LNCAP (cell line): ENCODE measurements around the gene SERPINA1.

Source experiments
- CTCF ChIP-seq: fragments of 450-650 bp; IDR thresholded peaks from 2 replicates; pipeline ENCODE4 v1.5.1; 2017; ENCODE audit warnings: mild to moderate bottlenecking

Gene SERPINA1

DNA sequence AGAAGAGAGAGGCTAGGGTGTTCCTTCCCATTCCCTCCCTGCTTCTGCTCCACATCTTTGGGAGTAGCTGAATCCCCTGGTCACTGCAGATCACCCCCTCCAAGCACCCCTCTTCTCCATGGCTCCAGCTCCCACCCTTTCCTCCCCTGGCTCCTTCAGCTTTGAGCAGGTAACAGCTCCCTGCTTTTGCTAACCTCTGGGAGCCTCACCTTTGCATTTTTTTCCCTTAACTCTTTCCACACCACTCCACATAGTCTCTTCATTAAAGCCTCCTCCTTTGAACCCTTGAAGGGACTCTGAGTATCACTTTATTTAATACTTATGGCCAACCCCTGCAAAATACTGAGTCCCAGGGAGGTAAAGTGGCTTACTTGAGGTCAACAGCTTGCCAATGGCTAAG, 39.6 kb downstream of the SERPINA1 start:
- no peak for TF ChIP-seq CTCF

DNA sequence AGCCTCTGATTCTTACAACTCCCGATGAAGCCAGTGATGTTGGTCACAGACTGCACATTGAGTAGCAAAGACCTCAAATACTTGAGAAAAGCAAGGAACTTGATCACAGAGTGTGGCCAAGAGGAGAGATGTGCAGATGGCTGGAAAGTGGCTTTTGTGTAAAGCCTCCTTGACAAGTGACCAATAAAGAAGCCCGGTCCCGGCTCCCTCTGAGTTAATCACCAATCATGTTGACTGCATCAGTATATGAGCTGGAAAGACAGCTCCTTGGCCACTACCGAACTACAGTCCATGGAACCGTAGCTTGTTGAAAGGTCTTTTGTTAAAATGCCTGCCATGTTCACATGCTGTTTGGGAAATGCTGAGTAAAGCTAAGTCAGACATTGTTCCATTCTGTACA, 41.6 kb downstream of the SERPINA1 start:
- no peak for TF ChIP-seq CTCF

- no peak for TF ChIP-seq CTCF
Measured at GRCh38 chr14:94345344-94346064, 42.9 kb downstream of the SERPINA1 start.

GRCh38 chr14:94344389-94344788, 44.0 kb downstream of the SERPINA1 start:
- TF ChIP-seq CTCF: no peak

GRCh38 chr14:94343238-94344005, 45.0 kb downstream of the SERPINA1 start:
- TF ChIP-seq CTCF: no peak

GRCh38 chr14:94342334-94342934, 46.0 kb downstream of the SERPINA1 start:
- no peak for TF ChIP-seq CTCF

DNA sequence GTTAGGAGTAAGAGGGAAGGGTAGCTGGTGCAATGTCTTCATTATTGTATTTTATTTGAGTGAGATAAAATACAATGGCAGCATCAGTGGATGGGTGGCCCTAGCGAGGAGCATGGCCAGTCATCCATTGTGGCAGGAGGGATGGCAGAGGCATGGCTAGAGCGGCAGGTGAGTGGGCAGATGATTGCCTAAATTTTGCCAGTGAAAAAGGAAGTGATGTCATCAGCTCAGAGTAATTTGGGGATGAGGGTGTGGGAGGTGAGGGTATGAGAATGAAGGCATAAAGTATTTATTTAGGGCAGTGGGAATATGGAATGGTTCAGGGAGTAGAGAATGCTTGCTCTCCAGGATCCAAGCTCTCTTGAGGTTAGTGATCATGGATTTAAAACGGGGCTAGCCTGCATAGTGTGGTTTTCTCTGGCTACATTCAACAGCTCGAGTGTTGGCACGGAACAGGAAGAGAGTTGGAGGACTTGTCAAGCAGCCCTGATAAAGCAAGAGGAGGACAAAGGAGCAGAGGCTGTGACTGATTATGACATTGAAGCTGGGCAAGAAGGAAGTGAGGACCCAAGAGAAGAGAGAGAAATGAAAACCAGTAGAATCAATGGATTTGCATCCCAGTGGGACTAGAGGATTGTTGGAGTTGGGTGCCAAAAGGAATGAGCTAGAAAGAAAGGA, 46.6 kb downstream of the SERPINA1 start:
- no peak for TF ChIP-seq CTCF
